B cell (primary cell): ENCODE results near the gene PLA2G2F. TPM values are rescaled to one million over a fixed set of nuclear protein-coding genes. Genes with fewer than 3 reads are reported as not detected.

Experiments used
- ATAC-seq: fragments of 200-7000 bp; cut with Tn5 transposase; one replicate; pipeline ENCODE4 v1.10.0; 2021; ENCODE audit warnings: low read depth, mild to moderate bottlenecking, moderate number of reproducible peaks, moderate library complexity
- CTCF ChIA-PET: fragments of 350-600 bp; sonication (Branson Sonifier 250); formaldehyde crosslinking; loops from one replicate; lab custom pipeline; 2021; ENCODE audit warnings: antibody characterized with exemption, inconsistent platforms; lab: Charles Lee
- POLR2A ChIA-PET: fragments of 350-600 bp; sonication (Branson Sonifier 250); formaldehyde crosslinking; loops from one replicate; lab custom pipeline; 2021; ENCODE audit warnings: antibody characterized with exemption; lab: Charles Lee
- DNase-seq: peaks from one replicate; pipeline ENCODE4 v3.0.0; 2013
- H2AFZ ChIP-seq: 2 replicates; pipeline ENCODE4 v1.6.1; 2012; ENCODE audit warnings: mild to moderate bottlenecking, low read depth, low read length; ENCODE audit not compliant: insufficient read depth, poor library complexity, severe bottlenecking
- H3K27ac ChIP-seq, 2 donors: 1 replicate in 1 of 2; 2 replicates in 1 of 2; pipeline ENCODE4 v1.5.1; 2012 to 2013; ENCODE audit warnings: low read length in 2 of 2, mild to moderate bottlenecking in 2 of 2, moderate library complexity in 1 of 2
- H3K27me3 ChIP-seq, 4 experiments: fragments of 200-600 bp in 1 of 4; sonication (generic) in 1 of 4; replicated peaks in 1 of 4; 1 replicate in 2 of 4; 2 replicates in 2 of 4; pipeline versions ENCODE4 v1.6.1 to v1.7.0; 2013 to 2016; ENCODE audit warnings: low read length in 3 of 4, mild to moderate bottlenecking in 2 of 4, mixed read lengths in 1 of 4, moderate library complexity in 1 of 4; ENCODE audit not compliant: insufficient read depth in 4 of 4, control insufficient read depth in 3 of 4; ENCODE audit errors: control extremely low read depth in 1 of 4
- H3K36me3 ChIP-seq, 2 experiments: replicated peaks in 1 of 2; 1 replicate in 1 of 2; 2 replicates in 1 of 2; pipeline versions ENCODE4 v1.6.1 to v1.7.1; 2013; ENCODE audit warnings: low read length in 1 of 2; ENCODE audit not compliant: insufficient read depth in 2 of 2, control insufficient read depth in 1 of 2; ENCODE audit errors: control extremely low read depth in 1 of 2, extremely low read depth in 1 of 2
- H3K4me1 ChIP-seq, 2 donors: fragments of 200-600 bp in 1 of 2; sonication (generic) in 1 of 2; 1 replicate in 1 of 2; 2 replicates in 1 of 2; pipeline versions ENCODE4 v1.5.1 to v1.6.1; 2013 to 2017; ENCODE audit warnings: low read length in 2 of 2; ENCODE audit not compliant: control insufficient read depth in 2 of 2, insufficient read depth in 2 of 2
- H3K4me2 ChIP-seq: replicated peaks from 2 replicates; pipeline ENCODE3; 2012; ENCODE audit warnings: mild to moderate bottlenecking, low read depth, low read length; ENCODE audit not compliant: poor library complexity, severe bottlenecking
- H3K4me3 ChIP-seq, 5 experiments: fragments of 200-600 bp in 1 of 5; sonication (generic) in 1 of 5; 1 replicate in 3 of 5; 2 replicates in 2 of 5; pipeline versions ENCODE4 v1.5.1 to v1.7.0; 2011 to 2016; ENCODE audit warnings: low read length in 4 of 5, mild to moderate bottlenecking in 4 of 5, low read depth in 2 of 5, control low read depth in 1 of 5, moderate library complexity in 1 of 5; ENCODE audit not compliant: insufficient read depth in 1 of 5; ENCODE audit errors: control extremely low read depth in 1 of 5, extremely low read depth in 1 of 5
- H3K79me2 ChIP-seq: fragments of 200-600 bp; sonication (generic); one replicate; pipeline ENCODE4 v1.6.0; 2016; ENCODE audit warnings: low read length; ENCODE audit not compliant: control insufficient read depth, insufficient read depth
- H3K9ac ChIP-seq: fragments of 200-600 bp; sonication (generic); 2 replicates; pipeline ENCODE4 v1.6.1; 2017; ENCODE audit warnings: mild to moderate bottlenecking, low read length, moderate library complexity
- H3K9me3 ChIP-seq, 3 donors: one replicate each; pipeline versions ENCODE4 v1.6.1 to v1.7.1; 2013; ENCODE audit warnings: low read length in 2 of 3; ENCODE audit not compliant: control insufficient read depth in 2 of 3, insufficient read depth in 1 of 3; ENCODE audit errors: control extremely low read depth in 1 of 3
- H4K20me1 ChIP-seq: 2 replicates; pipeline ENCODE4 v1.6.0; 2012; ENCODE audit warnings: mild to moderate bottlenecking, low read length; ENCODE audit not compliant: insufficient read depth, control insufficient read depth, poor library complexity, severe bottlenecking
- H3K27ac Mint-ChIP-seq: one replicate; pipeline ENCODE4 v1.8.0; 2021; ENCODE audit warnings: mixed read lengths
- H3K27me3 Mint-ChIP-seq: one replicate; pipeline ENCODE4 v1.8.0; 2021; ENCODE audit warnings: mixed read lengths
- H3K4me1 Mint-ChIP-seq: one replicate; pipeline ENCODE4 v1.8.0; 2021; ENCODE audit warnings: mixed read lengths
- H3K4me3 Mint-ChIP-seq: one replicate; pipeline ENCODE4 v1.8.0; 2021; ENCODE audit warnings: mixed read lengths
- H3K9me3 Mint-ChIP-seq: one replicate; pipeline ENCODE4 v1.8.0; 2022; ENCODE audit warnings: mixed read lengths; ENCODE audit not compliant: insufficient read depth
- EZH2 ChIP-seq: IDR thresholded peaks from 2 replicates; pipeline ENCODE4 v1.6.1; 2012; ENCODE audit warnings: borderline replicate concordance, low read depth, mild to moderate bottlenecking, moderate library complexity, low read length; ENCODE audit not compliant: insufficient read depth, poor library complexity, severe bottlenecking
- WGBS: methylation state at CpG from one replicate; pipeline ENCODE4 v1.1.5; 2013; ENCODE audit warnings: missing lambda C conversion rate; ENCODE audit not compliant: insufficient coverage; 5-methylcytosine and 5-hydroxymethylcytosine counted together
- intact Hi-C: fragments of 100-400 bp; cut with micrococcal nuclease; formaldehyde crosslinking; loops from one replicate; pipeline ENCODE4 v1.10.0; 2022
- polyA plus RNA-seq: library from polyadenylated mRNA; depleted of rRNA; stranded (reverse); fragments of >200 nt; gene quantifications from 2 replicates; pipeline ENCODE4 v1.2.3, GENCODE V29; 2012
- total RNA-seq, 2 donors: library from RNA; stranded (reverse); fragments of 120-200 nt in 1 of 2; gene quantifications; 1 replicate in 1 of 2; 2 replicates in 1 of 2; pipeline versions ENCODE4 v1.2.3 to v1.2.4, GENCODE V29; 2013 to 2022
- TF ChIP-seq, protein P1 (sequence below): fragments of 200-600 bp; IDR thresholded peaks from one replicate; pipeline ENCODE4 v1.8.0; 2022; ENCODE audit warnings: antibody characterized with exemption, mild to moderate bottlenecking

Gene PLA2G2F
- total and polyA plus RNA-seq, 2 donors (not counting 1 experiment from before 2014, with no cell fraction given) = not detected

DNA sequence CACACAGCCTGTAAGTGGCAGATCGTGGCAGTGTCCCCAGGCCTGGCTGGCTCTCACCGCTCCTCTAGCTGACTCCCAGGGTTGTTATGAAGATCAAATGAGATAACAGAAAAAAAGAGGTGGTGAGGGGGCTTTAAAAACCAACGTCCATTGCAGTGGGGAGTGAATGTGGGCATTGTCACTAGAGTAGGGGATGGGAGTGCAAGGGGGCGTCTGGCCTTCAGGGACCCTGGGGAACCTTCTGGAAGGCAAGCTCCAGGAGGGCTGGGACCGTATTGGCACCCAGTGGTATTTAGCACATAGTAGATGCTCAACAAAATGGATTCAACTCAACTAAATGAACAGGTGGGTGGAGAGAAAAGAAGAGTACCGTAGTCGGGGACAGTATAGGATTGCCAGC, 23.2 kb upstream of the PLA2G2F start:
- DNase-seq = no peak
- Histone ChIP-seq H3K4me1 (peaks cover 27 to 29% of the 10 kb centered on the region in 2 donors), H2AFZ (no peak overlapping the region), H4K20me1 (no peaks in the 10 kb centered on the region), H3K9me3 (no peaks in the 10 kb centered on the region), H3K36me3 (no peaks in the 10 kb centered on the region), H3K4me2 (no peak overlapping the region), H3K9ac (no peak overlapping the region), H3K4me3 (no peak overlapping the region), H3K79me2 (no peaks in the 10 kb centered on the region), H3K27ac (no peak overlapping the region), H3K27me3 (no peaks in the 10 kb centered on the region)
- intact Hi-C loops = no loop called here
- 95% methylated on average over 5 of the region's 7 CpGs for WGBS
- H3K4me1 Mint-ChIP-seq = peaks cover 47% of the 10 kb centered on the region
- no peak for TF ChIP-seq EZH2
- TF ChIP-seq, protein P1, sequence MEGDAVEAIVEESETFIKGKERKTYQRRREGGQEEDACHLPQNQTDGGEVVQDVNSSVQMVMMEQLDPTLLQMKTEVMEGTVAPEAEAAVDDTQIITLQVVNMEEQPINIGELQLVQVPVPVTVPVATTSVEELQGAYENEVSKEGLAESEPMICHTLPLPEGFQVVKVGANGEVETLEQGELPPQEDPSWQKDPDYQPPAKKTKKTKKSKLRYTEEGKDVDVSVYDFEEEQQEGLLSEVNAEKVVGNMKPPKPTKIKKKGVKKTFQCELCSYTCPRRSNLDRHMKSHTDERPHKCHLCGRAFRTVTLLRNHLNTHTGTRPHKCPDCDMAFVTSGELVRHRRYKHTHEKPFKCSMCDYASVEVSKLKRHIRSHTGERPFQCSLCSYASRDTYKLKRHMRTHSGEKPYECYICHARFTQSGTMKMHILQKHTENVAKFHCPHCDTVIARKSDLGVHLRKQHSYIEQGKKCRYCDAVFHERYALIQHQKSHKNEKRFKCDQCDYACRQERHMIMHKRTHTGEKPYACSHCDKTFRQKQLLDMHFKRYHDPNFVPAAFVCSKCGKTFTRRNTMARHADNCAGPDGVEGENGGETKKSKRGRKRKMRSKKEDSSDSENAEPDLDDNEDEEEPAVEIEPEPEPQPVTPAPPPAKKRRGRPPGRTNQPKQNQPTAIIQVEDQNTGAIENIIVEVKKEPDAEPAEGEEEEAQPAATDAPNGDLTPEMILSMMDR = no peak
- CTCF ChIA-PET = no interaction called here
- POLR2A ChIA-PET = no interaction called here
- no peak for ATAC-seq
- H3K4me3 Mint-ChIP-seq = no peak overlapping the region
- H3K27me3 Mint-ChIP-seq = no peaks in the 10 kb centered on the region
- H3K27ac Mint-ChIP-seq = peak overlapping the region; percentile 32
- H3K9me3 Mint-ChIP-seq = no peaks in the 10 kb centered on the region

DNA sequence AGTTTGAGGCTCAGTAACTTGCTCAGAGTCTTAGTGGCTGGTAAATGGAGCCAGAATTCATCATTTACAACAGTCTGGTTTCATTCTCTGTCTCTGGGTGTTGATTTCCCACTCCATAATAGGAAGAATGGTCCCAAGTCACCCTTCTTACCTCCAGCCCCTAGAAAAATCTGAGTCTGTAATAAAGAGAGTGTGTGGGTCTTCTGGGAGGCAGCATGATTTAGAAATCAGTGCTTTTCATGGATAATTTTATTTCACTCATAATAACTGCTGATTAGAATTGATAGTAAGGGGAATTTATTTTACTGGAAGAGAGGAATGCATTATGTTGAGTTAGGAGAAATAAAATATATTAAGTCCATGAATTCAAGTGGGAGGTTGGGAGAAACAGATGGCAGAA, 21.9 kb upstream of the PLA2G2F start:
- H4K20me1 ChIP-seq = no peaks in the 10 kb centered on the region
- intact Hi-C loops = no loop called here
- Mint-ChIP-seq H3K27me3 (no peaks in the 10 kb centered on the region), H3K4me1 (peaks cover 54% of the 10 kb centered on the region), H3K4me3 (peak overlapping the region; percentile 3), H3K9me3 (no peaks in the 10 kb centered on the region), H3K27ac (no peak overlapping the region)
- no peak overlapping the region for H3K9ac ChIP-seq
- ChIA-PET CTCF (interaction anchor here (0.9 to 1.9 kb wide), 3 partner anchors 34 to 199 kb away, joined by 3 to 6 read pairs (median 3); no protein-coding TSS in a partner anchor), POLR2A (no interaction called here)
- TF ChIP-seq, protein P1 = no peak
- no peak for TF ChIP-seq EZH2
- ATAC-seq = no peak
- peak overlapping the region in 1 of 2 donors; percentile 31 for H3K27ac ChIP-seq
- no peaks in the 10 kb centered on the region for H3K27me3 ChIP-seq
- no peak overlapping the region for H2AFZ ChIP-seq
- no peak for DNase-seq
- peak overlapping the region; percentile 20 for H3K4me2 ChIP-seq
- H3K79me2 ChIP-seq = no peaks in the 10 kb centered on the region
- no peak overlapping the region for H3K4me3 ChIP-seq
- no peaks in the 10 kb centered on the region for H3K9me3 ChIP-seq
- peaks cover 27 to 30% of the 10 kb centered on the region in 2 donors for H3K4me1 ChIP-seq
- H3K36me3 ChIP-seq = no peaks in the 10 kb centered on the region
